Astrocyte (in vitro differentiated cells and primary cell): Measurements from ENCODE around the gene CSTF1. TPM values are rescaled to one million over a fixed set of nuclear protein-coding genes. Genes with fewer than 3 reads are reported as not detected.

Source experiments
- DNase-seq: peaks from one replicate; pipeline ENCODE4 v3.0.0-alpha.2; 2010; ENCODE audit warnings: low read depth
- FAIRE-seq: peaks from 2 replicates; lab custom pipeline; 2011; peaks lifted over from hg19 to GRCh38; lab: Jason Lieb, UNC
- H2AFZ ChIP-seq: 2 replicates; pipeline ENCODE4 v1.6.0; 2012; ENCODE audit warnings: low read depth, low read length, inconsistent platforms
- H3K27ac ChIP-seq: 2 replicates; pipeline ENCODE4 v1.5.1; 2011; ENCODE audit warnings: low read depth, low read length, inconsistent platforms
- H3K27me3 ChIP-seq: 2 replicates; pipeline ENCODE4 v1.6.0; 2011; ENCODE audit warnings: low read length, inconsistent platforms; ENCODE audit not compliant: insufficient read depth
- H3K36me3 ChIP-seq: 2 replicates; pipeline ENCODE4 v1.5.1; 2011; ENCODE audit warnings: low read length, inconsistent platforms; ENCODE audit not compliant: insufficient read depth
- H3K4me1 ChIP-seq: 2 replicates; pipeline ENCODE4 v1.5.1; 2011; ENCODE audit warnings: low read length, inconsistent platforms; ENCODE audit not compliant: insufficient read depth
- H3K4me2 ChIP-seq: 2 replicates; pipeline ENCODE4 v1.6.0; 2012; ENCODE audit warnings: low read length, inconsistent platforms
- H3K4me3 ChIP-seq: 2 replicates; pipeline ENCODE4 v1.5.1; 2011; ENCODE audit warnings: low read depth, mild to moderate bottlenecking, low read length, inconsistent platforms; ENCODE audit not compliant: insufficient read depth
- H3K79me2 ChIP-seq: 2 replicates; pipeline ENCODE4 v1.6.0; 2012; ENCODE audit warnings: mild to moderate bottlenecking, low read length, inconsistent platforms; ENCODE audit not compliant: insufficient read depth
- H3K9ac ChIP-seq: 2 replicates; pipeline ENCODE4 v1.6.0; 2012; ENCODE audit warnings: mild to moderate bottlenecking, low read length, inconsistent platforms
- H3K9me3 ChIP-seq: 2 replicates; pipeline ENCODE4 v1.5.1; 2012; ENCODE audit warnings: low read depth, mild to moderate bottlenecking, low read length, inconsistent platforms; ENCODE audit not compliant: insufficient read depth
- H4K20me1 ChIP-seq: 2 replicates; pipeline ENCODE4 v1.6.0; 2012; ENCODE audit warnings: low read length, inconsistent platforms; ENCODE audit not compliant: insufficient read depth
- H3K27ac Mint-ChIP-seq: one replicate; pipeline ENCODE4 v1.8.0; 2021; ENCODE audit warnings: mild to moderate bottlenecking, mixed read lengths; ENCODE audit not compliant: unreplicated experiment
- H3K27me3 Mint-ChIP-seq: one replicate; pipeline ENCODE4 v1.8.0; 2021; ENCODE audit warnings: low read depth, mixed read lengths; ENCODE audit not compliant: unreplicated experiment
- H3K36me3 Mint-ChIP-seq: one replicate; pipeline ENCODE4 v1.8.0; 2021; ENCODE audit warnings: low read depth, mixed read lengths; ENCODE audit not compliant: unreplicated experiment
- H3K4me1 Mint-ChIP-seq: one replicate; pipeline ENCODE4 v1.8.0; 2021; ENCODE audit warnings: low read depth, mixed read lengths; ENCODE audit not compliant: unreplicated experiment
- H3K4me3 Mint-ChIP-seq: one replicate; pipeline ENCODE4 v1.8.0; 2021; ENCODE audit warnings: mild to moderate bottlenecking, moderate library complexity, mixed read lengths; ENCODE audit not compliant: unreplicated experiment
- H3K9me3 Mint-ChIP-seq: one replicate; pipeline ENCODE4 v1.8.0; 2021; ENCODE audit warnings: mild to moderate bottlenecking, mixed read lengths; ENCODE audit not compliant: unreplicated experiment
- CTCF ChIP-seq: IDR thresholded peaks from 2 replicates; pipeline ENCODE4 v1.5.1; 2011; ENCODE audit warnings: low read depth, mild to moderate bottlenecking, inconsistent platforms, low read length, moderate library complexity; ENCODE audit not compliant: insufficient read depth
- EZH2 ChIP-seq: IDR thresholded peaks from 2 replicates; pipeline ENCODE4 v1.6.1; 2012; ENCODE audit warnings: mild to moderate bottlenecking, low read length, inconsistent platforms; ENCODE audit not compliant: insufficient read depth
- total RNA-seq: library from RNA; stranded (reverse); gene quantifications from 2 replicates; pipeline ENCODE4 v1.2.1, GENCODE V29; 2021

Gene CSTF1
- total RNA-seq, 1 donor from 2014 or later: 30.3 TPM

DNA sequence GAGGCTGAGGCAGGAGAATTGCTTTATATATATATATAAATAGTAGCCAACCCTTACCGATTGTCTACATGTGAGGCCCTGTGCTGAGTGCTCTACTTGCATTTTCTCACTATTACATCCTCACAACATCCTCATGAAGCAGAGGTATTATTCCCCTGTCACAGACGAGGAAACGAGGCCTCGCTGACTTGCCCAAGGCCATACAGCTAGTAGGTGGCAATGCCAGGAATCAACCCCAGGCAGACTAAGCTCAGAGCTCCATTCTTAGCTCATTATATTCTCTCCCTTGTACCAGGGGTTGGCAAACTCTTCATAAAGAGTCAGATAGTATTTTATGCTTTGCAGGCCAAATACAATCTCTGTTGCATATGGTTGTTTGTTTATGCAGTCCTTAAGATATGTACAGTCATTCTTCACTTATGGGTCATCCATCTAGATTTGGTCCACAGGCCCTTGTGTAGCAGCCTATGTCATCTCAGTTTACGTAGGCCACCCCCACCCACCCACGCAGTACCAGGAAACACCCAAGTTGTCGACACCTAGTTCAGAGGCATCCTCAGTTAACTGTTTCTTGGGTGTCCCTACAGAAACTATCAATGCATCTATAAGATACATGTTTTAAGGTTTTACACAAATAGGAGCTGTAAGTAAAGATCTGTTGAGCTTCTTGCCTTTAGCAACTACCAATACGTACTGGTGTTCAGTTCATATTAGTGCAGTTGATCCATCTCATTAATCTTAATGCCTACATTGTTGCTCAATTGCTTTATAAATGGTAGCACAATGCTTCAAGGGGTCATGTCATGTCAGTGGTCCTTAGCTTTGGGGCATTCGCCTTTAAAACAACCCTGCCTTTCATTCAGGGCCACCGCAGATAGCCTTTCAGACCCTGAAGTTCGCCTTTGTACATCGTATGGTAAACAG is 22.7 kb downstream of the CSTF1 start:
- no peak overlapping the region for H3K4me3 Mint-ChIP-seq
- FAIRE-seq: no peak
- TF ChIP-seq EZH2 (no peak), CTCF (no peak)

DNA sequence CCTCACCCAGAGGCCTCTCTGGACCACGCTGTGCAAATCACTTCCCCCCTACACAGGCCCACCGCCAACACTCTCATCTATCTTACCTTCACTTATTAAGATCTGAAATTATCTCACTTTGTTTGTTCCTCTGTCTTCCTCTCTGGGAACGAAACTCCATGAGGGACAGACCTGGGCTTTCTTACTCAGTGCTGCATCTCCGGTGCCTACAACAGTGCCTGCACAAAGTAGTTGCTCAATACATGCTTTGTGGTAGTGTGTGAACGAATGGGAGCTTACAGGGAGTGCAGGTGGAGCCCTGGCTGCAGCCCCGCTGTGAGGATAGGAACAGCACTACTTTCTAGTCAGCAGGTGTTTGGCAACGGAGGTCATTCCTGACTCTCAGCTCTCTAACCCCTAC is 25.0 kb downstream of the CSTF1 start:
- FAIRE-seq: no peak

More for the DNA sequence above, 22.7 kb downstream of the CSTF1 start:
- H3K4me2 ChIP-seq: peak overlapping the region; percentile 26
- H3K36me3 Mint-ChIP-seq: peaks cover 2% of the 10 kb centered on the region
- peaks cover 39% of the 10 kb centered on the region for H3K4me1 ChIP-seq
- H3K27ac ChIP-seq: peak overlapping the region; percentile 61
- peak overlapping the region; percentile 2 for H3K27ac Mint-ChIP-seq
- peaks cover 2% of the 10 kb centered on the region for H3K27me3 Mint-ChIP-seq
- DNase-seq: peak; percentile 85
- H3K36me3 ChIP-seq: no peaks in the 10 kb centered on the region
- H3K4me1 Mint-ChIP-seq: peaks cover 38% of the 10 kb centered on the region
- no peaks in the 10 kb centered on the region for H3K27me3 ChIP-seq
- H3K9me3 Mint-ChIP-seq: no peaks in the 10 kb centered on the region
- H2AFZ ChIP-seq: no peak overlapping the region
- no peak overlapping the region for H3K9ac ChIP-seq
- no peak overlapping the region for H3K4me3 ChIP-seq
- no peaks in the 10 kb centered on the region for H4K20me1 ChIP-seq
- peaks cover 19% of the 10 kb centered on the region for H3K79me2 ChIP-seq
- H3K9me3 ChIP-seq: no peaks in the 10 kb centered on the region

More for the DNA sequence above, 25.0 kb downstream of the CSTF1 start:
- Histone ChIP-seq H3K9ac (peak overlapping the region; percentile 26), H3K4me3 (no peak overlapping the region), H2AFZ (no peak overlapping the region), H3K4me2 (peak overlapping the region; percentile 35), H3K36me3 (no peaks in the 10 kb centered on the region), H4K20me1 (no peaks in the 10 kb centered on the region), H3K27ac (peak overlapping the region; percentile 73), H3K9me3 (no peaks in the 10 kb centered on the region), H3K79me2 (peaks cover 19% of the 10 kb centered on the region), H3K27me3 (no peaks in the 10 kb centered on the region), H3K4me1 (peaks cover 49% of the 10 kb centered on the region)
- Mint-ChIP-seq H3K27me3 (peaks cover 2% of the 10 kb centered on the region), H3K36me3 (peaks cover 2% of the 10 kb centered on the region), H3K4me3 (no peak overlapping the region), H3K4me1 (peaks cover 43% of the 10 kb centered on the region), H3K9me3 (no peaks in the 10 kb centered on the region), H3K27ac (no peak overlapping the region)
- TF ChIP-seq CTCF (no peak), EZH2 (no peak)
- DNase-seq: no peak
